Upper lobe of right lung (tissue), 1 donor: ENCODE measurements around the gene TBKBP1. TPM values are rescaled to one million over a fixed set of nuclear protein-coding genes. Genes with fewer than 3 reads are reported as not detected.

Experiments
- ATAC-seq: fragments of 200-7000 bp; cut with Tn5 transposase; one replicate; pipeline ENCODE4 v1.9.1; 2020; ENCODE audit warnings: mild to moderate bottlenecking, moderate library complexity
- DNase-seq: peaks from one replicate; pipeline ENCODE4 v3.0.0-alpha.2; 2020
- H3K27ac ChIP-seq: fragments of 200-600 bp; one replicate; pipeline ENCODE4 v1.8.0; 2022
- H3K27me3 ChIP-seq: fragments of 200-600 bp; one replicate; pipeline ENCODE4 v1.8.0; 2022; ENCODE audit warnings: mild to moderate bottlenecking
- H3K36me3 ChIP-seq: fragments of 200-600 bp; one replicate; pipeline ENCODE4 v1.8.0; 2022
- H3K4me1 ChIP-seq: fragments of 200-600 bp; one replicate; pipeline ENCODE4 v1.8.0; 2022
- H3K4me3 ChIP-seq: fragments of 200-600 bp; one replicate; pipeline ENCODE4 v1.8.0; 2022; ENCODE audit warnings: mild to moderate bottlenecking
- H3K9me3 ChIP-seq: fragments of 200-600 bp; one replicate; pipeline ENCODE4 v1.8.0; 2022
- CTCF ChIP-seq: fragments of 200-600 bp; IDR thresholded peaks from one replicate; pipeline ENCODE4 v1.8.0; 2022; ENCODE audit warnings: antibody characterized with exemption
- intact Hi-C: fragments of 100-400 bp; cut with DNase I; formaldehyde crosslinking; loops from one replicate; pipeline ENCODE4 v1.11.0; 2022
- total RNA-seq: library from RNA; stranded (reverse); fragmentation: NEBNext Ultra II Directional; extraction: Animal tissue kit (Norgen Biotek cat#: 25700); gene quantifications from one replicate; pipeline ENCODE4 v1.2.1, GENCODE V29; 2021
- donor health status: DM: no; HTN: yes; CAD: no; lungs with severe emphysema.

TBKBP1 gene
- total RNA-seq, 1 donor from 2014 or later: 14.7 TPM

- no peaks in the 10 kb centered on the region for H3K9me3 ChIP-seq
- H3K36me3 ChIP-seq: no peaks in the 10 kb centered on the region
- intact Hi-C loops: no loop called here
- peaks cover 8% of the 10 kb centered on the region for H3K4me1 ChIP-seq
- H3K4me3 ChIP-seq: no peak overlapping the region
- no peak overlapping the region for H3K27ac ChIP-seq
- DNase-seq: no peak
- no peak for ATAC-seq
- no peak for TF ChIP-seq CTCF
- H3K27me3 ChIP-seq: peaks cover 49% of the 10 kb centered on the region
Measured at GRCh38 chr17:47724705-47725104, 30.7 kb downstream of the TBKBP1 start.

GRCh38 chr17:47725446-47726111, 31.6 kb downstream of the TBKBP1 start:
- Histone ChIP-seq H3K4me3 (no peak overlapping the region), H3K9me3 (no peaks in the 10 kb centered on the region), H3K27ac (no peak overlapping the region), H3K27me3 (peaks cover 49% of the 10 kb centered on the region), H3K36me3 (no peaks in the 10 kb centered on the region), H3K4me1 (peaks cover 8% of the 10 kb centered on the region)
- DNase-seq (no peak), ATAC-seq (no peak)
- intact Hi-C loops: no loop called here
- no peak for TF ChIP-seq CTCF

GRCh38 chr17:47726796-47727703, 33.1 kb downstream of the TBKBP1 start:
- Histone ChIP-seq H3K4me1 (no peaks in the 10 kb centered on the region), H3K27ac (no peak overlapping the region), H3K4me3 (no peak overlapping the region), H3K9me3 (no peaks in the 10 kb centered on the region), H3K27me3 (peaks cover 47% of the 10 kb centered on the region), H3K36me3 (no peaks in the 10 kb centered on the region)
- intact Hi-C loops: no loop called here
- ATAC-seq (no peak), DNase-seq (no peak)
- no peak for TF ChIP-seq CTCF

- TF ChIP-seq CTCF: no peak
- H3K36me3 ChIP-seq: no peaks in the 10 kb centered on the region
- DNase-seq (no peak), ATAC-seq (no peak)
- H3K27ac ChIP-seq: no peak overlapping the region
- no peak overlapping the region for H3K4me3 ChIP-seq
- H3K27me3 ChIP-seq: peaks cover 52% of the 10 kb centered on the region
- intact Hi-C loops: no loop called here
- H3K4me1 ChIP-seq: no peaks in the 10 kb centered on the region
- H3K9me3 ChIP-seq: no peaks in the 10 kb centered on the region
Measured at GRCh38 chr17:47727704-47728036, 33.7 kb downstream of the TBKBP1 start.

GRCh38 chr17:47728214-47728877, 34.4 kb downstream of the TBKBP1 start:
- Histone ChIP-seq H3K9me3 (no peaks in the 10 kb centered on the region), H3K4me1 (peaks cover 7% of the 10 kb centered on the region), H3K27ac (no peak overlapping the region), H3K27me3 (peaks cover 53% of the 10 kb centered on the region), H3K4me3 (no peak overlapping the region), H3K36me3 (no peaks in the 10 kb centered on the region)
- ATAC-seq: no peak
- TF ChIP-seq CTCF: no peak
- no peak for DNase-seq
- intact Hi-C loops: no loop called here
